Spleen (tissue), 7 donors: ENCODE measurements around the gene RRP12.
A peak's percentile ranks its signal among the peaks of the same experiment; 100 is the strongest.

Source experiments
- POLR2A ChIP-seq, 3 donors: fragments of 450-650 bp; IDR thresholded peaks; one replicate each; pipeline ENCODE4 v1.5.1; 2017; ENCODE audit warnings: antibody characterized with exemption in 3 of 3, mild to moderate bottlenecking in 1 of 3
- POLR2AphosphoS5 ChIP-seq, 3 donors: sonication (generic); formaldehyde crosslinking; IDR thresholded peaks; one replicate each; pipeline ENCODE4 v1.5.1; 2017; ENCODE audit warnings: antibody characterized with exemption in 3 of 3
- TF ChIP-seq, protein P1 (sequence below), 11 experiments: fragments of 200-600 bp in 7 of 11; fragments of 450-650 bp in 4 of 11; sonication (generic) in 4 of 11; IDR thresholded peaks in 8 of 11; conservative IDR thresholded peaks in 3 of 11; 1 replicate in 7 of 11; 2 replicates in 4 of 11; pipeline versions ENCODE4 v1.4.0 to v1.8.0; 2016 to 2021; ENCODE audit warnings: antibody characterized with exemption in 11 of 11, inconsistent platforms in 4 of 11, mild to moderate bottlenecking in 1 of 11
- donor health status: DM: no; HTN: no; CAD: no; lungs with moderate emphysema.
- donor health status: DM: no; HTN: no; CAD: no.
- donor health status: DM: no; HTN: no; CAD: no.

DNA sequence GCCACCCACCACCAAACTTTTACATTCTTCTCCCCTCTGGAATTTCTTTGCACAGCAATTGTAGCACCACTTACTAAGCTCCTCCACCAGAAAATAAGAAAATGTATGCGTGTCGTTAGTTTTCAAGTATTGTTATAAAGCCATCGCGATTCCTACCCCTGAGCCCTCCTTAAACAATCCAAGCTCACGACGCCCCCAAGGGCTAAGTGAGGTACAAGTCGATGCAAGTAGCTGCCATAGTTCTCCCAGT is 67.9 kb downstream of the RRP12 start:
- TF ChIP-seq, protein P1, sequence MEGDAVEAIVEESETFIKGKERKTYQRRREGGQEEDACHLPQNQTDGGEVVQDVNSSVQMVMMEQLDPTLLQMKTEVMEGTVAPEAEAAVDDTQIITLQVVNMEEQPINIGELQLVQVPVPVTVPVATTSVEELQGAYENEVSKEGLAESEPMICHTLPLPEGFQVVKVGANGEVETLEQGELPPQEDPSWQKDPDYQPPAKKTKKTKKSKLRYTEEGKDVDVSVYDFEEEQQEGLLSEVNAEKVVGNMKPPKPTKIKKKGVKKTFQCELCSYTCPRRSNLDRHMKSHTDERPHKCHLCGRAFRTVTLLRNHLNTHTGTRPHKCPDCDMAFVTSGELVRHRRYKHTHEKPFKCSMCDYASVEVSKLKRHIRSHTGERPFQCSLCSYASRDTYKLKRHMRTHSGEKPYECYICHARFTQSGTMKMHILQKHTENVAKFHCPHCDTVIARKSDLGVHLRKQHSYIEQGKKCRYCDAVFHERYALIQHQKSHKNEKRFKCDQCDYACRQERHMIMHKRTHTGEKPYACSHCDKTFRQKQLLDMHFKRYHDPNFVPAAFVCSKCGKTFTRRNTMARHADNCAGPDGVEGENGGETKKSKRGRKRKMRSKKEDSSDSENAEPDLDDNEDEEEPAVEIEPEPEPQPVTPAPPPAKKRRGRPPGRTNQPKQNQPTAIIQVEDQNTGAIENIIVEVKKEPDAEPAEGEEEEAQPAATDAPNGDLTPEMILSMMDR (IDR thresholded peaks at IDR 0.05 in 8 of 11, conservative IDR thresholded peaks at IDR 0.05 in 3 of 11): peak in 1 of 11 experiments; percentile 3
- TF ChIP-seq POLR2A (IDR thresholded peaks at IDR 0.05) (no peak), POLR2AphosphoS5 (IDR thresholded peaks at IDR 0.05) (no peak)
